Smooth muscle cell (in vitro differentiated cells): ENCODE results near the gene HDAC4. TPM values are rescaled to one million over a fixed set of nuclear protein-coding genes. Genes with fewer than 3 reads are reported as not detected.

ENCODE experiments used
- DNase-seq: peaks from one replicate; lab custom pipeline; 2025; ENCODE audit not compliant: unreplicated experiment; lab: John Stamatoyannopoulos, UW
- H2AFZ ChIP-seq: fragments of 200-600 bp; sonication (generic); 2 replicates; pipeline ENCODE4 v1.6.0; 2016; ENCODE audit warnings: antibody characterized with exemption, low read depth, mild to moderate bottlenecking
- H3F3A ChIP-seq: fragments of 200-600 bp; sonication (generic); 2 replicates; pipeline ENCODE4 v1.6.0; 2017; ENCODE audit warnings: antibody characterized with exemption, low read depth
- H3K27ac ChIP-seq: fragments of 200-600 bp; sonication (generic); 2 replicates; pipeline ENCODE4 v1.5.1; 2016; ENCODE audit warnings: low read depth, mild to moderate bottlenecking
- H3K27me3 ChIP-seq: fragments of 200-600 bp; sonication (generic); 2 replicates; pipeline ENCODE4 v1.6.1; 2016; ENCODE audit warnings: low read depth, mild to moderate bottlenecking
- H3K36me3 ChIP-seq: fragments of 200-600 bp; sonication (generic); 2 replicates; pipeline ENCODE4 v1.5.1; 2016; ENCODE audit warnings: low read depth
- H3K4me1 ChIP-seq: fragments of 200-600 bp; sonication (generic); 2 replicates; pipeline ENCODE4 v1.5.1; 2016; ENCODE audit warnings: low read depth
- H3K4me2 ChIP-seq: fragments of 200-600 bp; sonication (generic); 2 replicates; pipeline ENCODE4 v1.6.0; 2016; ENCODE audit warnings: mild to moderate bottlenecking
- H3K4me3 ChIP-seq: fragments of 200-600 bp; sonication (generic); 2 replicates; pipeline ENCODE4 v1.5.1; 2016; ENCODE audit warnings: mild to moderate bottlenecking
- H3K79me2 ChIP-seq: fragments of 200-600 bp; sonication (generic); 2 replicates; pipeline ENCODE4 v1.6.0; 2016; ENCODE audit warnings: low read depth, mild to moderate bottlenecking
- H3K9ac ChIP-seq: fragments of 200-600 bp; sonication (generic); 2 replicates; pipeline ENCODE4 v1.6.0; 2016; ENCODE audit warnings: low read depth
- H3K9me3 ChIP-seq: fragments of 200-600 bp; sonication (generic); replicated peaks from 2 replicates; pipeline ENCODE4 v1.5.1; 2016; ENCODE audit warnings: low read depth
- H4K20me1 ChIP-seq: fragments of 200-600 bp; sonication (generic); 2 replicates; pipeline ENCODE4 v1.6.0; 2016; ENCODE audit warnings: low read depth
- WGBS: methylation state at CpG from one replicate; pipeline ENCODE4 v1.1.7; 2016; ENCODE audit warnings: low lambda C conversion rate; 5-methylcytosine and 5-hydroxymethylcytosine counted together
- polyA plus RNA-seq: library from polyadenylated mRNA; unstranded; fragments of >200 nt; fragmentation: Nextera tagmentation; extraction: Ambion mirVana; gene quantifications from 2 replicates; pipeline ENCODE4 v1.2.1, GENCODE V29; 2016
- total RNA-seq: library from RNA; depleted of rRNA; stranded (reverse); fragments of >200 nt; gene quantifications from 2 replicates; pipeline ENCODE4 v1.2.3, GENCODE V29; 2014
- TF ChIP-seq, protein P1 (sequence below): fragments of 200-600 bp; sonication (generic); IDR thresholded peaks from 2 replicates; pipeline ENCODE4 v1.5.1; 2017; ENCODE audit warnings: borderline replicate concordance, mild to moderate bottlenecking, antibody characterized with exemption; ENCODE audit not compliant: insufficient read depth, poor library complexity, severe bottlenecking

The HDAC4 gene
- total and polyA plus RNA-seq, 2 experiments from 2014 or later = 6.2 to 35.7 TPM

DNA sequence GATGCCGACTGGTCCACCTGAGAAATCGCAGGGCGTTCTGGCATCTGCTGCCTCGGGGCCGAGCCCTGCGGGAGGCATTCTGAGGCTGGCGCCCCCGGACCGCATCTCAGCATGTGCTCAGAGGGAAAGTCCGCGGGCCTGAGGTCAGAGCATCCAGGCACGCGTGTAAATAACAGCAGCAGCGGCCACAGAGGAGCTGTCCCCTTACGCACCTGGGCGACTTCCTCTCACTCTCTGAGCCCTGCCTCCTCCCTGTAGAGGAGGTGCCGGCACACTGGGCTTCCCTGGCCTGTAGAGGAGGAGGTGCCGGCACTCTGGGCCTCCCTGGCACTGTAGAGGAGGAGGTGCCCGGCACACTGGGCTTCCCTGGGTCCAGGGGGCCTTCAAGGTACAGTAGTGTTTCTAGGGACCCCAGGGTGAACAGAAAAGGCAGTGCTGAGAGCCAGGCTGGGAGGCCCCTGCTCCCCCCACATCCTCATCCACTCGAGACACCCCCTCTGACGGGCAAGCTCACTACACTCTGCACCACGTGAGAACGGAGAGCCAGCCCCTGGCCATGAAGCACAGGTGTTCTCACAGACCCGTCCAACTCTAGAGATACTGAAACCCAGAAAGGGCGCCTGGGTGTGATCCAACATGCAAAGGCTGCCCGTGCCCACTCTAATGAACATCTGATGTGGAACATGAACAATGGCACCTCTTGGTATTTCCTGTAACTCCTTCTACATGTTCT is 263.5 kb downstream of the HDAC4 start:
- H3K4me3 ChIP-seq = no peak overlapping the region
- H3K36me3 ChIP-seq = no peaks in the 10 kb centered on the region
- H3K9me3 ChIP-seq = no peaks in the 10 kb centered on the region
- H3K27ac ChIP-seq = no peak overlapping the region
- TF ChIP-seq, protein P1, sequence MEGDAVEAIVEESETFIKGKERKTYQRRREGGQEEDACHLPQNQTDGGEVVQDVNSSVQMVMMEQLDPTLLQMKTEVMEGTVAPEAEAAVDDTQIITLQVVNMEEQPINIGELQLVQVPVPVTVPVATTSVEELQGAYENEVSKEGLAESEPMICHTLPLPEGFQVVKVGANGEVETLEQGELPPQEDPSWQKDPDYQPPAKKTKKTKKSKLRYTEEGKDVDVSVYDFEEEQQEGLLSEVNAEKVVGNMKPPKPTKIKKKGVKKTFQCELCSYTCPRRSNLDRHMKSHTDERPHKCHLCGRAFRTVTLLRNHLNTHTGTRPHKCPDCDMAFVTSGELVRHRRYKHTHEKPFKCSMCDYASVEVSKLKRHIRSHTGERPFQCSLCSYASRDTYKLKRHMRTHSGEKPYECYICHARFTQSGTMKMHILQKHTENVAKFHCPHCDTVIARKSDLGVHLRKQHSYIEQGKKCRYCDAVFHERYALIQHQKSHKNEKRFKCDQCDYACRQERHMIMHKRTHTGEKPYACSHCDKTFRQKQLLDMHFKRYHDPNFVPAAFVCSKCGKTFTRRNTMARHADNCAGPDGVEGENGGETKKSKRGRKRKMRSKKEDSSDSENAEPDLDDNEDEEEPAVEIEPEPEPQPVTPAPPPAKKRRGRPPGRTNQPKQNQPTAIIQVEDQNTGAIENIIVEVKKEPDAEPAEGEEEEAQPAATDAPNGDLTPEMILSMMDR = no peak
- no peaks in the 10 kb centered on the region for H4K20me1 ChIP-seq
- H3K4me2 ChIP-seq = no peak overlapping the region
- no peaks in the 10 kb centered on the region for H3K4me1 ChIP-seq
- WGBS = 95% methylated on average over 21 of the region's 26 CpGs
- no peaks in the 10 kb centered on the region for H3F3A ChIP-seq
- no peaks in the 10 kb centered on the region for H3K79me2 ChIP-seq
- H3K27me3 ChIP-seq = no peaks in the 10 kb centered on the region
- H3K9ac ChIP-seq = no peak overlapping the region
- DNase-seq = no peak
- H2AFZ ChIP-seq = no peak overlapping the region

DNA sequence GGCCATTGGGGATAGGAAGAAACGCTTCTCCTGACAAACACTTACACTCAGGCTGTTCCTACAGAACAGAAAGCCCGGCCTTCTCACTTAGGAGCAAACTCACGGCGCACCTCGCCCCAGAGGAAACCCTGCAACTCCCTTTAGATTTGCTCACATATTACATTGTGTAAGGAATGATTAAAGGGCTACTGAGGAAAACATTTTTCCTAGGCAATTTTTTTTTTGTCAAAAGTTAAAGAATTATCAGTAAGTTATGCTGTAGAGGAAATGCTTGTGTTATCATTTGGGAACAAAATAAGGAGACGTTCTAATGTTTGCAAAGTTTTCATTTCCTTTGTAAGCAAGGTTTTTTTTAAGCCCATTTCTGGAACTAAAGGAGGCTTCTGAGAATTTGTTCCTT is 264.1 kb downstream of the HDAC4 start:
- Histone ChIP-seq H3K27ac (no peak overlapping the region), H4K20me1 (no peaks in the 10 kb centered on the region), H2AFZ (no peak overlapping the region), H3K4me3 (no peak overlapping the region), H3K4me1 (no peaks in the 10 kb centered on the region), H3K9me3 (no peaks in the 10 kb centered on the region), H3K36me3 (no peaks in the 10 kb centered on the region), H3K79me2 (no peaks in the 10 kb centered on the region), H3K27me3 (no peaks in the 10 kb centered on the region), H3K9ac (no peak overlapping the region), H3K4me2 (no peak overlapping the region), H3F3A (no peaks in the 10 kb centered on the region)
- TF ChIP-seq, protein P1 = no peak
- DNase-seq = no peak
- 98% methylated on average over 6 of the region's 6 CpGs for WGBS

DNA sequence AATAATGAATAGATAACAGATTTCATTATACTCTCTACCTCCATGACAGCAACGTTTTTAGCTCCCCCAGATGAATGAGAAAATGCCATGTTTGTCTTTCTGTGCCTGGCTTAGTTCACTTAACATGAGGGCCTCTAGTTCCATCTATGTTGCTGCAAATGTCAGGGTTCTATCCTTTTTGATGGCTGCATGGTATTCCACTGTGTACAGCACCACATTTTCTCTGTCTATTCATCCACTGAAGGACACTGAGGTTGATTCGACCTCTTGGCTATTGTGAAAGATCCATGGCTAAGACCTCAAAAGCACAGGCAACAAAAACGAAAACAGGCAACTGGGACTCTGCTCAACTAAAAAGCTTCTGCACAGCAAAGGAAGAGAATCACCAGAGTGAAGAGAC is 264.6 kb downstream of the HDAC4 start:
- 94% methylated on average over 3 of the region's 3 CpGs for WGBS
- no peaks in the 10 kb centered on the region for H3K27me3 ChIP-seq
- no peak for DNase-seq
- H2AFZ ChIP-seq = no peak overlapping the region
- H3K4me1 ChIP-seq = no peaks in the 10 kb centered on the region
- H4K20me1 ChIP-seq = no peaks in the 10 kb centered on the region
- no peak overlapping the region for H3K4me2 ChIP-seq
- H3K79me2 ChIP-seq = no peaks in the 10 kb centered on the region
- no peak overlapping the region for H3K9ac ChIP-seq
- no peaks in the 10 kb centered on the region for H3K36me3 ChIP-seq
- TF ChIP-seq, protein P1 = no peak
- H3K4me3 ChIP-seq = no peak overlapping the region
- H3K27ac ChIP-seq = no peak overlapping the region
- no peaks in the 10 kb centered on the region for H3K9me3 ChIP-seq
- no peaks in the 10 kb centered on the region for H3F3A ChIP-seq

DNA sequence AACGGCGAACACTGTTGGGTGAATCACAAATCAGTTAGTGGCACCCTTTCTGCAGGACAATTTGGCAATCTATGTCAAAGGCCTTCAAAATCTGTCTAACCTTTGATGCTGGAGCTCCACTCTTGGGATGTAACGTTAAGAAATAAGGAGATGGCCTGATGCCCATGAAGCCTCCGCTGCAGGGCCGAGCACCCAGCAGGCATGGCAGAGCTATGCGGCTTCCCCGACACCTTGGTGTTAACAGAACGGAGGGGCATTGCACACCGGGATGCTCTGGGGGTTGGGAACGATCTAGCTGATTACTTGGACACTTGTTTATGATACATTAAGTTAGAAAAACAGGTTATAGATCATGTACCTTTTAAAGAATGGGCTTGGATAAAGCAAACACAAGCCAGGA is 265.3 kb downstream of the HDAC4 start:
- Histone ChIP-seq H3K9me3 (no peaks in the 10 kb centered on the region), H3K4me3 (no peak overlapping the region), H3K27me3 (no peaks in the 10 kb centered on the region), H3K9ac (no peak overlapping the region), H3K4me1 (no peaks in the 10 kb centered on the region), H3F3A (no peaks in the 10 kb centered on the region), H3K36me3 (no peaks in the 10 kb centered on the region), H4K20me1 (no peaks in the 10 kb centered on the region), H2AFZ (no peak overlapping the region), H3K27ac (no peak overlapping the region), H3K79me2 (no peaks in the 10 kb centered on the region), H3K4me2 (no peak overlapping the region)
- TF ChIP-seq, protein P1 = no peak
- 97% methylated on average over 10 of the region's 10 CpGs for WGBS
- no peak for DNase-seq
